Right lobe of liver (tissue), 6 donors: ENCODE measurements around the gene LRPAP1. TPM values are rescaled to one million over a fixed set of nuclear protein-coding genes. Genes with fewer than 3 reads are reported as not detected.

ENCODE experiments used
- ATAC-seq, 4 donors: fragments of 200-7000 bp; cut with Tn5 transposase; one replicate each; pipeline ENCODE4 v1.9.1; 2020; ENCODE audit warnings: mild to moderate bottlenecking in 4 of 4, moderate library complexity in 4 of 4
- DNase-seq, 3 donors: peaks; one replicate each; pipeline ENCODE4 v3.0.0-alpha.2; 2020
- H3K27ac ChIP-seq, 3 donors: fragments of 200-600 bp; one replicate each; pipeline ENCODE4 v1.8.0; 2022
- H3K27me3 ChIP-seq, 2 donors: fragments of 200-600 bp; one replicate each; pipeline ENCODE4 v1.8.0; 2022
- H3K36me3 ChIP-seq, 4 donors: fragments of 200-600 bp; sonication (generic) in 1 of 4; one replicate each; pipeline versions ENCODE4 v1.5.1 to v1.8.0; 2017 to 2022; ENCODE audit warnings: control low read depth in 1 of 4
- H3K4me1 ChIP-seq, 4 donors: fragments of 200-600 bp; sonication (generic) in 1 of 4; one replicate each; pipeline versions ENCODE4 v1.5.1 to v1.8.0; 2017 to 2022; ENCODE audit warnings: control low read depth in 1 of 4
- H3K4me3 ChIP-seq, 3 donors: fragments of 200-600 bp; one replicate each; pipeline ENCODE4 v1.8.0; 2022
- H3K9me3 ChIP-seq, 4 donors: fragments of 200-600 bp; sonication (generic) in 1 of 4; one replicate each; pipeline versions ENCODE4 v1.5.1 to v1.8.0; 2017 to 2022; ENCODE audit warnings: control low read depth in 1 of 4
- POLR2A ChIP-seq: fragments of 450-650 bp; IDR thresholded peaks from one replicate; pipeline ENCODE4 v1.6.1; 2017; ENCODE audit warnings: antibody characterized with exemption, mild to moderate bottlenecking
- WGBS: methylation state at CpG from one replicate; pipeline ENCODE4 v1.1.6; 2018; ENCODE audit warnings: low coverage, low lambda C conversion rate; ENCODE audit not compliant: insufficient coverage; ENCODE audit errors: missing lambda C conversion rate; 5-methylcytosine and 5-hydroxymethylcytosine counted together
- intact Hi-C, 2 donors: fragments of 100-400 bp; cut with DNase I; formaldehyde crosslinking; loops; one replicate each; pipeline versions ENCODE4 v1.11.2 to v1.14.1; 2022
- total RNA-seq, 6 experiments: library from RNA; depleted of rRNA in 2 of 6; stranded (reverse); fragments of >200 nt in 2 of 6; fragmentation: NEBNext Ultra II Directional in 3 of 6; extraction: Animal tissue kit (Norgen Biotek cat#: 25700) in 3 of 6; gene quantifications; one replicate each; pipeline versions ENCODE4 v1.1.0 to v1.2.4, GENCODE V29; 2016 to 2023
- TF ChIP-seq, protein P1 (sequence below), 4 donors: fragments of 200-600 bp in 3 of 4; fragments of 450-650 bp in 1 of 4; IDR thresholded peaks; one replicate each; pipeline versions ENCODE4 v1.5.1 to v1.8.0; 2016 to 2022; ENCODE audit warnings: antibody characterized with exemption in 4 of 4, mild to moderate bottlenecking in 2 of 4
- donor health status: DM: no; HTN: yes; CAD: no.
- donor health status: DM: no; HTN: no; CAD: no.
- donor health status: DM: no; HTN: no; CAD: no.
- donor health status: DM: no; HTN: yes; CAD: no.
- donor health status: DM: no; HTN: yes; CAD: no.

The LRPAP1 gene
- total RNA-seq, 6 experiments from 2014 or later, result 63.4 to 108 (median 85.3) TPM

DNA sequence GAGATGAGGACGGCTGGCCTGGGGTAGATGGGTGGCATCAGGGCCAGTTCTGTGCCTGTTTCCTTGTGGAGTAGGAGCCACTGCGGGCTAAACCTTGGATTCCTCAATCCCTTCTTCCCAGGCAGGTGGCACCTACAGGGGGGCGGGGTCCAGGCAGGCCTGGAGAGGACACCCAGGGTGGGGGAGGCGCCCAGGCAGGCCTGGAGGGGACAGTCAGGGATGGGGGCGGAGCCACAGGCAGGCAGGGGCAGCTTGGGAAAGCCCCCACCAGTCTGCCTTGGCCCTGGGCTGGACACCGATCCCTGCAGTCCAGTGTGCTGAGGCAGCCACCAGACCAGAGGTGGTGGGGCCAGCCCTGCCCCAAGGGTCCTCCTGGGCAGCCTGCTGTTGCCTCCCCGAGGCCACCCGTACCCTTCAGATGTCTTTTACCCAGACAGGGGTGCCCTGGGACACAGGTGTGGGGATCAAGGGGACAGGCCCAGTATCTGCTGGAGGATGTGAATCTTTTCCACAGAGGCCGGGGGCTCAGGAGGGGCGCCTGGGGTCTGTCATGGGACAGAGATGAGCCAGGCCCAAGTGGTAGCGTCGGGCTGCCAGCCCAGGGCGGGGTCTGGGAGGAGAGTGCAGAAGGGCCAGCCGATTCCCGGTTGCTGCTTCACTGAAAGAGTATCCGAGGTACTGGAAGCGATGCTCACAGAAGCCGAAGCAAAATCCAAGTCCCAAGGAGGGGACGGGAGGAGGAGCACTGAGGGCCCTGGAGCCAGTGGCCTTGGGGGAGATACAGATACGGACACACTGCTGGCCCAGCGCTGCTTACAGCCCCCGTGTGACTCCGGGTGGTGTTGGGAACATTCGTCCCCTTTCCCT, 34.5 kb downstream of the LRPAP1 start:
- 90% methylated on average over 2 of the region's 24 CpGs for WGBS
- DNase-seq, result no peak
- intact Hi-C loops, result no loop called here
- Histone ChIP-seq H3K36me3 (no peaks in the 10 kb centered on the region), H3K9me3 (no peaks in the 10 kb centered on the region), H3K27ac (no peak overlapping the region), H3K4me3 (no peak overlapping the region), H3K27me3 (no peaks in the 10 kb centered on the region), H3K4me1 (no peaks in the 10 kb centered on the region)
- ATAC-seq, result peak in 2 of 4 donors; percentile 1 to 13
- no peak for TF ChIP-seq POLR2A
- TF ChIP-seq, protein P1, sequence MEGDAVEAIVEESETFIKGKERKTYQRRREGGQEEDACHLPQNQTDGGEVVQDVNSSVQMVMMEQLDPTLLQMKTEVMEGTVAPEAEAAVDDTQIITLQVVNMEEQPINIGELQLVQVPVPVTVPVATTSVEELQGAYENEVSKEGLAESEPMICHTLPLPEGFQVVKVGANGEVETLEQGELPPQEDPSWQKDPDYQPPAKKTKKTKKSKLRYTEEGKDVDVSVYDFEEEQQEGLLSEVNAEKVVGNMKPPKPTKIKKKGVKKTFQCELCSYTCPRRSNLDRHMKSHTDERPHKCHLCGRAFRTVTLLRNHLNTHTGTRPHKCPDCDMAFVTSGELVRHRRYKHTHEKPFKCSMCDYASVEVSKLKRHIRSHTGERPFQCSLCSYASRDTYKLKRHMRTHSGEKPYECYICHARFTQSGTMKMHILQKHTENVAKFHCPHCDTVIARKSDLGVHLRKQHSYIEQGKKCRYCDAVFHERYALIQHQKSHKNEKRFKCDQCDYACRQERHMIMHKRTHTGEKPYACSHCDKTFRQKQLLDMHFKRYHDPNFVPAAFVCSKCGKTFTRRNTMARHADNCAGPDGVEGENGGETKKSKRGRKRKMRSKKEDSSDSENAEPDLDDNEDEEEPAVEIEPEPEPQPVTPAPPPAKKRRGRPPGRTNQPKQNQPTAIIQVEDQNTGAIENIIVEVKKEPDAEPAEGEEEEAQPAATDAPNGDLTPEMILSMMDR (IDR thresholded peaks at IDR 0.05), result no peak

- no peak for ATAC-seq
- H3K36me3 ChIP-seq, result no peaks in the 10 kb centered on the region
- WGBS, result no CpG with 5 or more reads among the region's 6 CpGs
- no peak for DNase-seq
- intact Hi-C loops, result no loop called here
- no peaks in the 10 kb centered on the region for H3K4me1 ChIP-seq
- H3K9me3 ChIP-seq, result no peaks in the 10 kb centered on the region
- H3K27me3 ChIP-seq, result no peaks in the 10 kb centered on the region
- no peak for TF ChIP-seq POLR2A
- TF ChIP-seq, protein P1 (IDR thresholded peaks at IDR 0.05), result no peak
- H3K27ac ChIP-seq, result no peak overlapping the region
- H3K4me3 ChIP-seq, result no peak overlapping the region
These were observed 35.1 kb downstream of the LRPAP1 start for GRCh38 chr4:3497095-3497494.

- TF ChIP-seq, protein P1 (IDR thresholded peaks at IDR 0.05), result no peak
- TF ChIP-seq POLR2A, result no peak
- ATAC-seq (no peak), DNase-seq (no peak)
- Histone ChIP-seq H3K27me3 (no peaks in the 10 kb centered on the region), H3K4me1 (no peaks in the 10 kb centered on the region), H3K36me3 (no peaks in the 10 kb centered on the region), H3K9me3 (no peaks in the 10 kb centered on the region), H3K4me3 (no peak overlapping the region), H3K27ac (no peak overlapping the region)
- WGBS, result no CpG with 5 or more reads among the region's 14 CpGs
- intact Hi-C loops, result no loop called here
These were observed 36.2 kb downstream of the LRPAP1 start for GRCh38 chr4:3496021-3496420.

GRCh38 chr4:3495204-3495975, 36.8 kb downstream of the LRPAP1 start:
- Histone ChIP-seq H3K27me3 (no peaks in the 10 kb centered on the region), H3K4me3 (no peak overlapping the region), H3K27ac (no peak overlapping the region), H3K36me3 (no peaks in the 10 kb centered on the region), H3K9me3 (no peaks in the 10 kb centered on the region), H3K4me1 (no peaks in the 10 kb centered on the region)
- WGBS, result no CpG with 5 or more reads among the region's 28 CpGs
- DNase-seq (no peak), ATAC-seq (no peak)
- TF ChIP-seq, protein P1 (IDR thresholded peaks at IDR 0.05), result no peak
- TF ChIP-seq POLR2A, result no peak
- intact Hi-C loops, result no loop called here
